Astrocyte of the cerebellum (primary cell): ENCODE results near the gene RMND5A.

ENCODE experiments used
- DNase-seq: peaks from one replicate; pipeline ENCODE4 v3.0.0-alpha.2; 2011; ENCODE audit warnings: low read depth
- H3K4me3 ChIP-seq: 2 replicates; pipeline ENCODE4 v1.5.1; 2011; ENCODE audit warnings: mild to moderate bottlenecking, low read depth, low read length, moderate library complexity
- in situ Hi-C: cut with HindIII; loops from 2 replicates; pipeline ENCODE4 v1.10.0; 2017; ENCODE audit warnings: low sequenced_read_pairs
- TF ChIP-seq, protein P1 (sequence below): IDR thresholded peaks from 2 replicates; pipeline ENCODE4 v1.5.1; 2012; ENCODE audit warnings: low read length, low read depth, moderate library complexity, mild to moderate bottlenecking; ENCODE audit errors: missing control alignments

RMND5A gene

DNA sequence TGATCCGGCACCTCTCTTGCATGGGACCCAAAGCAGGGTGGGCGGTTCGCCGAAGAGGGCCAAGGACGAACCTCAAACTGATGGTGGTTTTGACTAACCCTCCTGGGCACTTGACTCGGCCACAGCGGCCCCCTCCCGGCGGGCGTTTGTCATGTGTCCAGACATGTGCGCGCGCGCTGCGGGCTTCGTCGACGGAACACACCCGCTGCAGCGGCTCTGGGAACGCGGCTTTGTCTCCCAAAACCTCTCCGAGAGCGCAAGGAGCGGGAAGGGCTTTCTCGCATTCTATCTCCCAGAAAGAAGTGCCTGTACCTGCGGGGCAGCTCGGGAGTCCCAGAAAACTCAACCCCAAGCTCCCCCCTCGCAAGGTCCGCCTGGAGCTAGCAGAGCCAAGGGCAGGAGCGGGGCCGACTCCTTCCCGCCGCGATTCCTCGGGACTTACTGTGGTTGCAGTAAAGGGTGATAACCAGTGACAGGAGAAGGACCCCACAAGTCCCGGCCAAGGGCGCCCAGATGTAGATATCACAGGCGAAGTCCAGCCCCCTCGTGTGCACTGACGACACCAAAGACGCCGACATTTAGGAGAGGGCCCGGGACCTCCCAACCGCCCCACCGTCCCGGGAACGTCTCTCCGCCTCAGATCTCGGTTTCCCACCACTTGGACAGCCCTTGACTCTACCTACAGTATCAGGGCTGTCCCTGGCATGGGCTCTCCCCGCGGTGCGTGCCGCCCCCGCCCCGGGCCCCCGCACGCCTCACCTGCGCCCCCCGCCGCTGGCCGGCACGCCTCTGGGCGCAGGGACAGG lies 69.0 kb downstream of the RMND5A start:
- DNase-seq, result no peak
- TF ChIP-seq, protein P1, sequence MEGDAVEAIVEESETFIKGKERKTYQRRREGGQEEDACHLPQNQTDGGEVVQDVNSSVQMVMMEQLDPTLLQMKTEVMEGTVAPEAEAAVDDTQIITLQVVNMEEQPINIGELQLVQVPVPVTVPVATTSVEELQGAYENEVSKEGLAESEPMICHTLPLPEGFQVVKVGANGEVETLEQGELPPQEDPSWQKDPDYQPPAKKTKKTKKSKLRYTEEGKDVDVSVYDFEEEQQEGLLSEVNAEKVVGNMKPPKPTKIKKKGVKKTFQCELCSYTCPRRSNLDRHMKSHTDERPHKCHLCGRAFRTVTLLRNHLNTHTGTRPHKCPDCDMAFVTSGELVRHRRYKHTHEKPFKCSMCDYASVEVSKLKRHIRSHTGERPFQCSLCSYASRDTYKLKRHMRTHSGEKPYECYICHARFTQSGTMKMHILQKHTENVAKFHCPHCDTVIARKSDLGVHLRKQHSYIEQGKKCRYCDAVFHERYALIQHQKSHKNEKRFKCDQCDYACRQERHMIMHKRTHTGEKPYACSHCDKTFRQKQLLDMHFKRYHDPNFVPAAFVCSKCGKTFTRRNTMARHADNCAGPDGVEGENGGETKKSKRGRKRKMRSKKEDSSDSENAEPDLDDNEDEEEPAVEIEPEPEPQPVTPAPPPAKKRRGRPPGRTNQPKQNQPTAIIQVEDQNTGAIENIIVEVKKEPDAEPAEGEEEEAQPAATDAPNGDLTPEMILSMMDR, result no peak
- in situ Hi-C loops, result no loop called here
- no peak overlapping the region for H3K4me3 ChIP-seq

DNA sequence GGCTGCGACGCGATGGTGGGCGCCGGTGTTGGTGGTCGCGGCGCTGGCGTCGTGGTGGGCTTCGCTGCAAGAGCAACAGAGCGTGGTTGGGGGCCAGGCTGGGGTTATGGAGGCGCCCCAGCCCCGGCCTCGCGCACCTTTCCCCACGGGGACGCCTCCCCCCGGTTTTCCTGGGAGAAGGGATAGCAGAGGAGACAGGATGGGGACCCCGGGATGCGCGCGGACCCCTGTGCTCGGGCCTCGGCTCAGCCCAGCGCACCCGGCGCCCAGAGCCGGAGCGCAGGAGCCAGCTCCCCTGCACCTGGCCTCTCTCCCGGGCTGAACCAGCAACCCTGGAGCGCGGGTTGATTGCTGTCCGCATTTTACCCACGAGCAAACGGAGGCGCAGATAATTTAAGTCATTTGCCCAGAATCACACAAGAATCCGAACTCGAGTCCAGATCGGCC lies 69.6 kb downstream of the RMND5A start:
- TF ChIP-seq, protein P1, result no peak
- H3K4me3 ChIP-seq, result no peak overlapping the region
- in situ Hi-C loops, result no loop called here
- no peak for DNase-seq

DNA sequence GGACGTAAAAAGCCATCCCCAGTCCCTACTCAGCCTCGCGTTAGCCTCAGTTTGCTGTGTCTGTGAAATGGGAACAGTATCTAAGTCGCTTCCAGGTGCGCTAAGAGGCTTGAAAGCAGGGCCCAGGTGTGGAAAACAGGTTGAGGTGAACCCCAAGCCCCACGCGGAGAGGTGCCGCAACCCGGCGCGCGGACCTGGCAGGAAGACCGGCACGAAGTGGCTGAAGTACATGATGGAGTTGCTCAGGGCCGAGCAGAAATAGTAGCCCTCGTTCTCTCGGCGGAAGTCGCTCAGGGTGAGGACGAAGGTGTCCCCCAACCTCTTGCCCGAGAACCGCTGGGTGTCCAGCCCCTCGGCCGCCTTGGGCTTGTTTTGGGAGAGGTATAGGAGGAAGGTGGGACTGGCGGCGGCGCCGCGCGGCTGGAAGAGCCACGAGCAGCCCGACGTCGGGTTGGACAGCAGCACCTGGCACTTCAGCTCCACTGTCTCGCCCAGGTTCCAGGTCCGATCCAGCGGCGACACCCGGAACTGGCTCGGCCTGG lies 70.1 kb downstream of the RMND5A start:
- H3K4me3 ChIP-seq, result no peak overlapping the region
- DNase-seq, result no peak

GRCh38 chr2:86790676-86791572 lies 70.8 kb downstream of the RMND5A start, which contains the start of gene CD8A:
Gene CD8A, minus strand, starts transcription at chr2:86790913. Its CDS starts 88 bp downstream, at chr2:86790825.
- no peak for DNase-seq
- TF ChIP-seq, protein P1, result no peak
- no peak within 1 kb of the TSS for H3K4me3 ChIP-seq
- in situ Hi-C loops, result no loop called here

More for the DNA sequence above, 70.1 kb downstream of the RMND5A start:
- in situ Hi-C loops, result no loop called here
- TF ChIP-seq, protein P1, result no peak

DNA sequence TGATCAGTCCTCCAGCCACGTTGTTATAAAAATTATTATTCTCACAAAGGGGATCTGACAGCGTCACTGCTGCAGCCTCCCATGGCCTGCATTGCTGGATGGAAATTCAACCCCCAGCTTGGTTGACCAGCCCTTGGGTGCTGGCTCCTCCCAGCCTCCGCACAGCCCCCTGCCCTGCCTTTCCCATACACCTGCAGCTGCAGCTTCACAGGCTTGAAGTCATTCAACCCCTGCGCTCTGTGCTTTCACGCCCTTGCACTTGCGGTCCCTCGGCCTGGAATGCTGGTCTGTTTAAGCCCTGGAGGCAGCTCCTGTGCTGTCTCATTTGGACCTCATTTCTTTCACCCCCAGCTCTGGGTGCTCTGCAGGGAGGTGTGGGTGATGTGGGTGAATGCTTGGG lies 71.5 kb downstream of the RMND5A start:
- in situ Hi-C loops, result no loop called here
- H3K4me3 ChIP-seq, result no peak overlapping the region
- TF ChIP-seq, protein P1, result no peak
- DNase-seq, result no peak

DNA sequence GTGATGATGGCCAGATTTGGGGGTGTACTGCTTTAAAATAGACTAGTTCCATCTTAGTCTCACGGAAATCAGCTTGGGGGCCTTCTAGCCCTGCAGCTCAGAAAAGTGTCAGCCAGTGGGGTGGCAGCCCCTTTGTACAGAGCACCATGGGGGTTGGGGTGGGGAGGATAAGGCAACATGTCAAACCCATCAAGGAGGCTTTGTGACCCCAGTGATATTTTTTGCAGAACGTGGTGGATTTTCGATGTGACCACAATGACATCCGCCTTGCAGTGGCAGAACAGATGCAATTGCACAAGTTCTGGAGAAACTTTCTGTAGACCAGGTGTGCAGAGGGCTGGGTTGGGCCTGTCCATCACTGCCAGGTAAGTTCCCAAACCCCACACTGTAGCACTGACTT lies 73.7 kb downstream of the RMND5A start:
- no peak for DNase-seq
- in situ Hi-C loops, result no loop called here
- TF ChIP-seq, protein P1, result no peak
- H3K4me3 ChIP-seq, result no peak overlapping the region
